HepG2 (cell line): ENCODE measurements around the gene HPRT1. TPM values are rescaled to one million over a fixed set of nuclear protein-coding genes. Genes with fewer than 3 reads are reported as not detected.

Experiments
- ATAC-seq: fragments of 200-7000 bp; cut with Tn5 transposase; 3 replicates; pipeline ENCODE4 v1.9.1; 2020; ENCODE audit warnings: mild to moderate bottlenecking, moderate library complexity
- BruUV-seq: library from RNA; stranded (reverse); fragments of 400-500 nt; replicated peaks from 2 replicates; lab custom pipeline; 2021; lab: Mats Ljungman, UMichigan
- CTCF ChIA-PET: fragments of 300-600 bp; formaldehyde crosslinking; extraction: SDS; loops from one replicate; lab custom pipeline; 2021; ENCODE audit warnings: low total read pairs, inconsistent platforms, low intra/inter-chr PET ratio; lab: Yijun Ruan, JAX
- POLR2A ChIA-PET: fragments of 350-600 bp; sonication (Branson Sonifier 250); formaldehyde crosslinking; loops from one replicate; lab custom pipeline; 2020; ENCODE audit warnings: antibody characterized with exemption, inconsistent platforms; lab: Yijun Ruan, JAX
- DNase-seq: peaks from one replicate; pipeline ENCODE4 v3.0.0-alpha.2; 2015; ENCODE audit warnings: low spot score
- FAIRE-seq: peaks from 3 replicates; lab custom pipeline; 2011; peaks lifted over from hg19 to GRCh38; lab: Jason Lieb, UNC
- H2AFZ ChIP-seq: one replicate; pipeline ENCODE4 v1.6.1; 2011; ENCODE audit warnings: low read length, inconsistent platforms
- H3K27ac ChIP-seq: fragments of 300-600 bp; 3 replicates; pipeline ENCODE4 v1.8.0; 2011; ENCODE audit warnings: mixed run types, mild to moderate bottlenecking, mixed read lengths, low read length, inconsistent platforms; ENCODE audit not compliant: insufficient read depth; ENCODE audit errors: extremely low read length
- H3K27me3 ChIP-seq, 2 experiments: fragments of 200-600 bp in 1 of 2; 2 replicates in 1 of 2; 3 replicates in 1 of 2; pipeline versions ENCODE4 v1.6.0 to v1.8.0; 2011; ENCODE audit warnings: low read length in 2 of 2, mild to moderate bottlenecking in 2 of 2, moderate library complexity in 2 of 2, inconsistent platforms in 1 of 2; ENCODE audit not compliant: insufficient read depth in 2 of 2, control insufficient read depth in 1 of 2
- H3K36me3 ChIP-seq, 2 experiments: fragments of 200-600 bp in 1 of 2; replicated peaks in 1 of 2; 2 replicates in 1 of 2; 3 replicates in 1 of 2; pipeline versions ENCODE4 v1.5.1 to v1.8.0; 2011; ENCODE audit warnings: low read length in 2 of 2, inconsistent platforms in 1 of 2; ENCODE audit not compliant: insufficient read depth in 2 of 2, control insufficient read depth in 1 of 2
- H3K4me1 ChIP-seq: 2 replicates; pipeline ENCODE4 v1.5.1; 2012; ENCODE audit warnings: low read length, inconsistent platforms; ENCODE audit not compliant: insufficient read depth
- H3K4me2 ChIP-seq: 2 replicates; pipeline ENCODE4 v1.6.0; 2011; ENCODE audit warnings: low read depth, low read length, inconsistent platforms
- H3K4me3 ChIP-seq, 3 experiments: fragments of 200-600 bp in 1 of 3; sonication (generic), shearing (Covaris generic) in 1 of 3; replicated peaks in 1 of 3; 2 replicates each; pipeline ENCODE4 v1.5.1; 2011 to 2016; ENCODE audit warnings: low read length in 3 of 3, inconsistent platforms in 2 of 3, low read depth in 2 of 3, mild to moderate bottlenecking in 2 of 3, control low read depth in 1 of 3, mixed read lengths in 1 of 3; ENCODE audit not compliant: insufficient read depth in 1 of 3
- H3K79me2 ChIP-seq: one replicate; pipeline ENCODE4 v1.6.1; 2011; ENCODE audit warnings: low read length, inconsistent platforms; ENCODE audit not compliant: insufficient read depth
- H3K9ac ChIP-seq: 2 replicates; pipeline ENCODE4 v1.6.0; 2011; ENCODE audit warnings: mild to moderate bottlenecking, low read depth, low read length, inconsistent platforms; ENCODE audit not compliant: insufficient read depth
- H3K9me3 ChIP-seq: 2 replicates; pipeline ENCODE4 v1.5.1; 2012; ENCODE audit warnings: mild to moderate bottlenecking, low read length
- H4K20me1 ChIP-seq: 2 replicates; pipeline ENCODE4 v1.6.0; 2011; ENCODE audit warnings: inconsistent platforms, mild to moderate bottlenecking, low read length, moderate library complexity; ENCODE audit not compliant: insufficient read depth
- BRD4 ChIP-seq: sonication (generic); formaldehyde crosslinking; IDR thresholded peaks from 2 replicates; pipeline ENCODE4 v1.4.0; 2020; ENCODE audit warnings: missing genetic modification reagents
- GATA4 ChIP-seq: sonication (generic); IDR thresholded peaks from 2 replicates; pipeline ENCODE4 v1.6.1; 2016; ENCODE audit warnings: antibody characterized with exemption, low read depth, borderline replicate concordance
- JDP2 ChIP-seq: sonication (generic); formaldehyde crosslinking; IDR thresholded peaks from 2 replicates; pipeline ENCODE4 v1.8.1; 2022; ENCODE audit warnings: missing genetic modification reagents, borderline replicate concordance
- MEF2D ChIP-seq: sonication (generic); formaldehyde crosslinking; IDR thresholded peaks from 2 replicates; pipeline ENCODE4 v1.5.1; 2020; ENCODE audit warnings: mild to moderate bottlenecking, missing genetic modification reagents
- MXI1 ChIP-seq: IDR thresholded peaks from 3 replicates; pipeline ENCODE4 v1.6.1; 2012; ENCODE audit warnings: low read depth, low read length, inconsistent platforms, borderline replicate concordance
- NCOR1 ChIP-seq: fragments of 200-600 bp; sonication (generic); IDR thresholded peaks from 2 replicates; pipeline ENCODE4 v1.7.0; 2017; ENCODE audit warnings: antibody characterized with exemption, low read length, borderline replicate concordance
- PAWR ChIP-seq: sonication (generic); formaldehyde crosslinking; IDR thresholded peaks from 2 replicates; pipeline ENCODE4 v1.4.0; 2020; ENCODE audit warnings: missing genetic modification reagents, mild to moderate bottlenecking, borderline replicate concordance
- PHB2 ChIP-seq: fragments of 450-650 bp; IDR thresholded peaks from 2 replicates; pipeline ENCODE4 v1.6.1; 2018; ENCODE audit not compliant: partially characterized antibody
- POLR2A ChIP-seq, 2 experiments: IDR thresholded peaks; 2 replicates each; pipeline ENCODE4 v1.6.1; 2011; ENCODE audit warnings: low read depth in 2 of 2, low read length in 2 of 2, mild to moderate bottlenecking in 1 of 2, moderate library complexity in 1 of 2; ENCODE audit not compliant: insufficient read depth in 1 of 2
- SP5 ChIP-seq: IDR thresholded peaks from 2 replicates; pipeline ENCODE4 v1.6.1; 2016; ENCODE audit warnings: low read depth, borderline replicate concordance
- TOPORS ChIP-seq: sonication (generic); formaldehyde crosslinking; IDR thresholded peaks from 2 replicates; pipeline ENCODE4 v1.8.0; 2023; ENCODE audit warnings: mild to moderate bottlenecking, missing genetic modification reagents
- ZNF274 ChIP-seq: sonication (generic); formaldehyde crosslinking; IDR thresholded peaks from 2 replicates; pipeline ENCODE4 v1.5.1; 2020; ENCODE audit warnings: mild to moderate bottlenecking, missing genetic modification reagents
- ZNF782 ChIP-seq: sonication (generic); formaldehyde crosslinking; IDR thresholded peaks from 2 replicates; pipeline ENCODE4 v1.4.0; 2020; ENCODE audit warnings: missing genetic modification reagents, mild to moderate bottlenecking, borderline replicate concordance
- ZNF878 ChIP-seq: sonication (generic); formaldehyde crosslinking; IDR thresholded peaks from 2 replicates; pipeline ENCODE4 v1.8.1; 2023; ENCODE audit warnings: mild to moderate bottlenecking, missing genetic modification reagents, moderate library complexity
- ZSCAN12 ChIP-seq: sonication (generic); formaldehyde crosslinking; IDR thresholded peaks from 2 replicates; pipeline ENCODE4 v1.9.0; 2021; ENCODE audit warnings: mild to moderate bottlenecking, missing genetic modification reagents
- WGBS: methylation state at CpG from one replicate; pipeline ENCODE4 v1.1.6; 2017; ENCODE audit warnings: low lambda C conversion rate; 5-methylcytosine and 5-hydroxymethylcytosine counted together
- in situ Hi-C: cut with HindIII; loops from 2 replicates; pipeline ENCODE4 v1.10.0; 2017; ENCODE audit warnings: low pct_unique_long_range_greater_than_20kb; ENCODE audit not compliant: extremely low pct_ligation_motif_present
- intact Hi-C: fragments of 100-400 bp; cut with micrococcal nuclease; formaldehyde crosslinking; loops from one replicate; pipeline ENCODE4 v1.10.0; 2022; ENCODE audit not compliant: unreplicated experiment
- polyA plus RNA-seq, 8 experiments: library from polyadenylated mRNA; depleted of rRNA in 3 of 8; stranded (reverse) in 7 of 8; unstranded in 1 of 8; fragments of >200 nt; fragmentation: Illumina TruSeq in 4 of 8; extraction: Trizol in 4 of 8; gene quantifications; 2 replicates each; pipeline versions ENCODE4 v1.2.1 to v1.2.3, GENCODE V29; 2011 to 2016; ENCODE audit warnings: low read depth in 4 of 8, missing spikeins in 1 of 8, mixed read lengths in 1 of 8; ENCODE audit not compliant: insufficient read depth in 1 of 8
- total RNA-seq, 5 experiments: library from RNA; depleted of rRNA; stranded (reverse); fragments of >200 nt; fragmentation: Illumina TruSeq; extraction: Trizol; gene quantifications; 2 replicates each; pipeline ENCODE4 v1.2.3, GENCODE V29; 2016; ENCODE audit warnings: low read depth in 1 of 5
- TF ChIP-seq, protein P1 (sequence below): sonication (generic); formaldehyde crosslinking; IDR thresholded peaks from 2 replicates; pipeline ENCODE4 v1.4.0; 2020; ENCODE audit warnings: missing genetic modification reagents
- TF ChIP-seq, protein P2 (sequence below): sonication (generic); formaldehyde crosslinking; IDR thresholded peaks from 2 replicates; pipeline ENCODE4 v1.8.0; 2022; ENCODE audit warnings: mild to moderate bottlenecking, missing genetic modification reagents, borderline replicate concordance
- TF ChIP-seq, protein P3 (sequence below): sonication (generic); formaldehyde crosslinking; IDR thresholded peaks from 2 replicates; pipeline ENCODE4 v1.4.0; 2020; ENCODE audit warnings: missing genetic modification reagents

The HPRT1 gene
- total and polyA plus RNA-seq, 2 of the 13 experiments (the other 11 are each of a cell fraction or from before 2014, with no cell fraction given), result 4.6 to 25.2 TPM

DNA sequence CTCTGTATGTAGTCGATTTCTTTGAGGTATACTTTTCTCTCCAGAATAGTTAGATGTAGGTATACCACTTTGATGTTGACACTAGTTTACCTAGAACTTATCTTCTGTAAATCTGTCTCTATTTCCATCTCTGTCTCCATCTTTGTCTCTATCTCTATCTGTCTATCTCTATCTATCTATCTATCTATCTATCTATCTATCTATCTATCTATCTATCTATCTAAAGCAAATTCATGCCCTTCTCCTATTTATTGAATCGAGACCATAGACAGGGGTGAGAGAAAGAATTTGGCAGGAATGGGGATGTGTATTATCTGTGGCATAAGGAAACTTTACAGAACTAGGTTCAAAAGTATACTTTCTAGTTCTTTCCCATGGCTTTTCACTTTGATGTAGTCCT is 21.4 kb downstream of the HPRT1 start:
- no peak overlapping the region for H3K27ac ChIP-seq
- POLR2A ChIA-PET, result no interaction called here
- no peaks in the 10 kb centered on the region for H3K79me2 ChIP-seq
- H3K36me3 ChIP-seq, result peaks cover 1 to 3% of the 10 kb centered on the region in 2 experiments; a peak in 3 of 5 replicates
- in situ Hi-C loops (loop anchor here (10.0 kb wide), 1 partner anchor 283 kb away; no protein-coding TSS in a partner anchor), intact Hi-C loops (no loop called here)
- WGBS, result 95% methylated on average over 2 of the region's 2 CpGs
- H3K4me2 ChIP-seq, result no peak overlapping the region
- CTCF ChIA-PET, result no interaction called here
- H3K9me3 ChIP-seq, result no peaks in the 10 kb centered on the region
- no peak overlapping the region for H2AFZ ChIP-seq
- H3K4me1 ChIP-seq, result no peaks in the 10 kb centered on the region
- no peaks in the 10 kb centered on the region for H3K27me3 ChIP-seq
- H3K4me3 ChIP-seq, result no peak overlapping the region
- no peak overlapping the region for H3K9ac ChIP-seq
- no TSS peak for BruUV-seq
- ATAC-seq, result no peak
- FAIRE-seq, result no peak
- no peaks in the 10 kb centered on the region for H4K20me1 ChIP-seq
- no peak for DNase-seq
- TF ChIP-seq BRD4 (CRISPR knock-in tag) (no peak), SP5 (no peak), ZNF782 (no peak), PAWR (CRISPR knock-in tag) (no peak), JDP2 (CRISPR knock-in tag) (no peak), POLR2A (IDR thresholded peaks at IDR 0.05; ENCODE audit: insufficient read depth in 1 of 2, low read depth in 2 of 2, low read length in 2 of 2) (no peak), NCOR1 (no peak), MEF2D (CRISPR knock-in tag) (no peak), GATA4 (no peak), ZNF274 (CRISPR knock-in tag) (no peak), PHB2 (no peak), ZSCAN12 (CRISPR knock-in tag) (no peak), MXI1 (no peak), TOPORS (CRISPR knock-in tag) (no peak), ZNF878 (CRISPR knock-in tag) (no peak)
- TF ChIP-seq, protein P1, sequence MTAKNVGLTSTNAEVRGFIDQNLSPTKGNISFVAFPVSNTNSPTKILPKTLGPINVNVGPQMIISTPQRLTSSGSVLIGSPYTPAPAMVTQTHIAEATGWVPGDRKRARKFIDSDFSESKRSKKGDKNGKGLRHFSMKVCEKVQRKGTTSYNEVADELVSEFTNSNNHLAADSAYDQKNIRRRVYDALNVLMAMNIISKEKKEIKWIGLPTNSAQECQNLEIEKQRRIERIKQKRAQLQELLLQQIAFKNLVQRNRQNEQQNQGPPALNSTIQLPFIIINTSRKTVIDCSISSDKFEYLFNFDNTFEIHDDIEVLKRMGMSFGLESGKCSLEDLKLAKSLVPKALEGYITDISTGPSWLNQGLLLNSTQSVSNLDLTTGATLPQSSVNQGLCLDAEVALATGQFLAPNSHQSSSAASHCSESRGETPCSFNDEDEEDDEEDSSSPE, result no peak
- TF ChIP-seq, protein P2, sequence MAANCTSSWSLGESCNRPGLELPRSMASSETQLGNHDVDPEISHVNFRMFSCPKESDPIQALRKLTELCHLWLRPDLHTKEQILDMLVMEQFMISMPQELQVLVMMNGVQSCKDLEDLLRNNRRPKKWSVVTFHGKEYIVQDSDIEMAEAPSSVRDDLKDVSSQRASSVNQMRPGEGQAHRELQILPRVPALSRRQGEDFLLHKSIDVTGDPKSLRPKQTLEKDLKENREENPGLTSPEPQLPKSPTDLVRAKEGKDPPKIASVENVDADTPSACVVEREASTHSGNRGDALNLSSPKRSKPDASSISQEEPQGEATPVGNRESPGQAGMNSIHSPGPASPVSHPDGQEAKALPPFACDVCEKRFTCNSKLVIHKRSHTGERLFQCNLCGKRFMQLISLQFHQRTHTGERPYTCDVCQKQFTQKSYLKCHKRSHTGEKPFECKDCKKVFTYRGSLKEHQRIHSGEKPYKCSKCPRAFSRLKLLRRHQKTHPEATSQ (CRISPR knock-in tag), result no peak
- TF ChIP-seq, protein P3, sequence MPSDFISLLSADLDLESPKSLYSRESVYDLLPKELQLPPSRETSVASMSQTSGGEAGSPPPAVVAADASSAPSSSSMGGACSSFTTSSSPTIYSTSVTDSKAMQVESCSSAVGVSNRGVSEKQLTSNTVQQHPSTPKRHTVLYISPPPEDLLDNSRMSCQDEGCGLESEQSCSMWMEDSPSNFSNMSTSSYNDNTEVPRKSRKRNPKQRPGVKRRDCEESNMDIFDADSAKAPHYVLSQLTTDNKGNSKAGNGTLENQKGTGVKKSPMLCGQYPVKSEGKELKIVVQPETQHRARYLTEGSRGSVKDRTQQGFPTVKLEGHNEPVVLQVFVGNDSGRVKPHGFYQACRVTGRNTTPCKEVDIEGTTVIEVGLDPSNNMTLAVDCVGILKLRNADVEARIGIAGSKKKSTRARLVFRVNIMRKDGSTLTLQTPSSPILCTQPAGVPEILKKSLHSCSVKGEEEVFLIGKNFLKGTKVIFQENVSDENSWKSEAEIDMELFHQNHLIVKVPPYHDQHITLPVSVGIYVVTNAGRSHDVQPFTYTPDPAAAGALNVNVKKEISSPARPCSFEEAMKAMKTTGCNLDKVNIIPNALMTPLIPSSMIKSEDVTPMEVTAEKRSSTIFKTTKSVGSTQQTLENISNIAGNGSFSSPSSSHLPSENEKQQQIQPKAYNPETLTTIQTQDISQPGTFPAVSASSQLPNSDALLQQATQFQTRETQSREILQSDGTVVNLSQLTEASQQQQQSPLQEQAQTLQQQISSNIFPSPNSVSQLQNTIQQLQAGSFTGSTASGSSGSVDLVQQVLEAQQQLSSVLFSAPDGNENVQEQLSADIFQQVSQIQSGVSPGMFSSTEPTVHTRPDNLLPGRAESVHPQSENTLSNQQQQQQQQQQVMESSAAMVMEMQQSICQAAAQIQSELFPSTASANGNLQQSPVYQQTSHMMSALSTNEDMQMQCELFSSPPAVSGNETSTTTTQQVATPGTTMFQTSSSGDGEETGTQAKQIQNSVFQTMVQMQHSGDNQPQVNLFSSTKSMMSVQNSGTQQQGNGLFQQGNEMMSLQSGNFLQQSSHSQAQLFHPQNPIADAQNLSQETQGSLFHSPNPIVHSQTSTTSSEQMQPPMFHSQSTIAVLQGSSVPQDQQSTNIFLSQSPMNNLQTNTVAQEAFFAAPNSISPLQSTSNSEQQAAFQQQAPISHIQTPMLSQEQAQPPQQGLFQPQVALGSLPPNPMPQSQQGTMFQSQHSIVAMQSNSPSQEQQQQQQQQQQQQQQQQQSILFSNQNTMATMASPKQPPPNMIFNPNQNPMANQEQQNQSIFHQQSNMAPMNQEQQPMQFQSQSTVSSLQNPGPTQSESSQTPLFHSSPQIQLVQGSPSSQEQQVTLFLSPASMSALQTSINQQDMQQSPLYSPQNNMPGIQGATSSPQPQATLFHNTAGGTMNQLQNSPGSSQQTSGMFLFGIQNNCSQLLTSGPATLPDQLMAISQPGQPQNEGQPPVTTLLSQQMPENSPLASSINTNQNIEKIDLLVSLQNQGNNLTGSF (CRISPR knock-in tag), result no peak
